ENCODE data around the gene RYK. TPM values are rescaled to one million over a fixed set of nuclear protein-coding genes. Genes with fewer than 3 reads are reported as not detected.

Gene RYK
- total RNA-seq, 1 experiment from 2014 or later: 135 TPM

DNA sequence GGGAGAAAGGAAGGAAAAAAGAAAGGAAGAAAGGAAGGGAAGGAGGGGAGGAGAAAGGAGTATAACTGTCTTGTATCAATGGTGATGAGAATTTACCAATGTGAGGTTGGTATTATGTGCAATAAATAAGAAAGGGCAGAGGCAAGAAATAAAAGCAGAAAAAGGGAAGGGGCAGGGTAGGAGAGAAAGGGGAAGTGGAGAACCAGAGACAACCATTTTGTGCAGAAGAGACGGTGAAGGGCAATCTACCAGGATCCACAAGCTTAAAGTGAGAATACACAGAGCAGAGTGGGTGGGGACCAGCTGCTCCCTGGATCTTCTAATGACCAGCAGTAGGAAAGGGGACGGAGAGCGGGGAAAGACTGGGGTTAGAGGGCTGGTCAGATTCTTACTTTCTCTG lies 114.1 kb downstream of the RYK start:
- H3K36me3 Mint-ChIP-seq (ENCODE audit: insufficient read depth, unreplicated experiment): no peaks in the 10 kb centered on the region
- H3K27me3 Mint-ChIP-seq (ENCODE audit: unreplicated experiment): no peaks in the 10 kb centered on the region
- DNase-seq: no peak
- intact Hi-C loops (cut with micrococcal nuclease; ENCODE audit: unreplicated experiment): no loop called here
- CTCF ChIA-PET: no interaction called here
- H3K4me1 Mint-ChIP-seq (ENCODE audit: low read depth, unreplicated experiment): peaks cover 7% of the 10 kb centered on the region
- no peak overlapping the region for H3K4me3 Mint-ChIP-seq (ENCODE audit: low read depth, unreplicated experiment)
- H3K27ac Mint-ChIP-seq (ENCODE audit: unreplicated experiment): no peak overlapping the region
- TF ChIP-seq, protein P1, sequence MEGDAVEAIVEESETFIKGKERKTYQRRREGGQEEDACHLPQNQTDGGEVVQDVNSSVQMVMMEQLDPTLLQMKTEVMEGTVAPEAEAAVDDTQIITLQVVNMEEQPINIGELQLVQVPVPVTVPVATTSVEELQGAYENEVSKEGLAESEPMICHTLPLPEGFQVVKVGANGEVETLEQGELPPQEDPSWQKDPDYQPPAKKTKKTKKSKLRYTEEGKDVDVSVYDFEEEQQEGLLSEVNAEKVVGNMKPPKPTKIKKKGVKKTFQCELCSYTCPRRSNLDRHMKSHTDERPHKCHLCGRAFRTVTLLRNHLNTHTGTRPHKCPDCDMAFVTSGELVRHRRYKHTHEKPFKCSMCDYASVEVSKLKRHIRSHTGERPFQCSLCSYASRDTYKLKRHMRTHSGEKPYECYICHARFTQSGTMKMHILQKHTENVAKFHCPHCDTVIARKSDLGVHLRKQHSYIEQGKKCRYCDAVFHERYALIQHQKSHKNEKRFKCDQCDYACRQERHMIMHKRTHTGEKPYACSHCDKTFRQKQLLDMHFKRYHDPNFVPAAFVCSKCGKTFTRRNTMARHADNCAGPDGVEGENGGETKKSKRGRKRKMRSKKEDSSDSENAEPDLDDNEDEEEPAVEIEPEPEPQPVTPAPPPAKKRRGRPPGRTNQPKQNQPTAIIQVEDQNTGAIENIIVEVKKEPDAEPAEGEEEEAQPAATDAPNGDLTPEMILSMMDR (IDR thresholded peaks at IDR 0.05; ENCODE audit: unreplicated experiment): no peak
- H3K9me3 Mint-ChIP-seq (ENCODE audit: low read depth, unreplicated experiment): peaks cover 20% of the 10 kb centered on the region
- BruUV-seq (replicated peaks): no TSS peak

DNA sequence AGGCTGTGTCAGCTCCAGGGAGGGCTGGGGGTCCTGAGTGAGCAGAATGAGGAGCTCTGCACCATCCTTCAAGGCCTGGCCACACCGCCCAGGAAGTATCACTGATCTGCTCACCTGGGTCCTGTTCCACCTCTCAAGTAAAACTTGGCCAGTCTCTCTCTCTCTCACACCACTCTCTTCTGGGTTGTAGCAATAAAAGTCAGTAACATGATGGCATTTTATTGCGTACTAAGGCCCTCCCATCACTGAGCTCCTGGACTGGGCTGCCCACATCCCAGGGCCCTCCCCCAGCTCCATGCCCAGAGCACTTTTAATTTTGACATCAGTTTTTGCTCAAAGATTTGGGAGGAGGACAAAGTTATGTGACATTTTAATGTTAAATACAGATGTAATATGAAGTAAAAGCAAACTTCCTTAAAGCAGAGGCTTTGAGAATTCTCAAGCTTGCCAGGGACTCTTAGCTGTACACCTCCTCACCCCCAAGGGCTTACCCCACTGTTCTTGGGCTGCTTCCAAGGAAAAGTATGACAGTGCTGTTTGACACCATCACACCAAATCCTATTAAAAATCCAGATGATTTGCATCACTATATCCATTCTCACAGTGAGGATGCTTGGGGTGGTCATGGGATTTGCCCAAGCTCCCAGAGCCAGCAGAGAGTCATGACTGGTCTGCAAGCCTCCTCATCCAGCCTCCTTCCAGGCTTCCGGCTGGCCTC lies 115.8 kb downstream of the RYK start:
- no peaks in the 10 kb centered on the region for H3K36me3 Mint-ChIP-seq (ENCODE audit: insufficient read depth, unreplicated experiment)
- H3K27me3 Mint-ChIP-seq (ENCODE audit: unreplicated experiment): no peaks in the 10 kb centered on the region
- intact Hi-C loops (cut with micrococcal nuclease; ENCODE audit: unreplicated experiment): no loop called here
- no peak overlapping the region for H3K4me3 Mint-ChIP-seq (ENCODE audit: low read depth, unreplicated experiment)
- BruUV-seq (replicated peaks): no TSS peak
- peaks cover 25% of the 10 kb centered on the region for H3K9me3 Mint-ChIP-seq (ENCODE audit: low read depth, unreplicated experiment)
- no peak for DNase-seq
- TF ChIP-seq, protein P1 (IDR thresholded peaks at IDR 0.05; ENCODE audit: unreplicated experiment): no peak
- no peak overlapping the region for H3K27ac Mint-ChIP-seq (ENCODE audit: unreplicated experiment)
- CTCF ChIA-PET: no interaction called here
- peaks cover 7% of the 10 kb centered on the region for H3K4me1 Mint-ChIP-seq (ENCODE audit: low read depth, unreplicated experiment)

DNA sequence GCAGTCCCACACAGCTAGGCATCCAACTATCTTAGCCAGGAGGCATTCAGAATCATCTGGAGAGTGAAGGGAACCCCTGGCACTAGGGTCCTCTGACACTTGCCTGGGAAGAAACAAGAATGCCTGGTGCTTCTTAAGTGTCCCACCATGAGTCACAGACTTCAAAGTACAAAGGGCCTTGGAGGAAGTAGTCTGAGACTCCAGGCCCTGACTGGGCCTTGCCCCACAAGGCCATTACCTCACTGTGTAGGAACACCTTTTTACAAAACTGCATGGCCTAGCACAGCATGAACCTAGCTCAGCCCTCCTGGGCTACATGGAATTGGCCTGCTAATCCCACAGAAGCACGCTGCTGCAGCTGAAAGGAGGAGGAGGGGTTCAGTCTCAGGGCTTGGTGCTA lies 116.4 kb downstream of the RYK start:
- H3K9me3 Mint-ChIP-seq (ENCODE audit: low read depth, unreplicated experiment): peaks cover 27% of the 10 kb centered on the region
- no TSS peak for BruUV-seq (replicated peaks)
- DNase-seq: no peak
- H3K4me1 Mint-ChIP-seq (ENCODE audit: low read depth, unreplicated experiment): peaks cover 7% of the 10 kb centered on the region
- H3K4me3 Mint-ChIP-seq (ENCODE audit: low read depth, unreplicated experiment): no peak overlapping the region
- TF ChIP-seq, protein P1 (IDR thresholded peaks at IDR 0.05; ENCODE audit: unreplicated experiment): no peak
- intact Hi-C loops (cut with micrococcal nuclease; ENCODE audit: unreplicated experiment): no loop called here
- H3K36me3 Mint-ChIP-seq (ENCODE audit: insufficient read depth, unreplicated experiment): no peaks in the 10 kb centered on the region
- H3K27me3 Mint-ChIP-seq (ENCODE audit: unreplicated experiment): no peaks in the 10 kb centered on the region
- CTCF ChIA-PET: no interaction called here
- no peak overlapping the region for H3K27ac Mint-ChIP-seq (ENCODE audit: unreplicated experiment)

DNA sequence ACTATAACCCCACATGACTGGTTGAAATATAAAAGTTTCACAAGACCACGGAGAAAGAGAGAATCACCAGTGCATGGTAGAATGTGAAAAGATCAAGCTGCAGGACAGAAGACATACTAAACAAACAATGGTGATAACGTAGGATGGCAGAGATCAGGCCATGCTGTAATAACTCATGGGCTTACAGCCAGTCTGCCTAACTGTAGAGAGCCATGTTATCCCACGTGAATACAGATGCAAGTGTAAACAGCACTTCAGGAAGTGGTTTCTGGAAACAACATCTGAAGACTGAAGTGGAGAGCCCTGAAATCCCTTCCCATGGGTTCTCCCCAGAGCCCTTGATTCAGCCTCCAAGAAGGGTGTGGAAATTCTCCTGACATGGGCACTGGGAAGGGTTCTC lies 117.7 kb downstream of the RYK start:
- BruUV-seq (replicated peaks): no TSS peak
- H3K4me1 Mint-ChIP-seq (ENCODE audit: low read depth, unreplicated experiment): peaks cover 7% of the 10 kb centered on the region
- TF ChIP-seq, protein P1 (IDR thresholded peaks at IDR 0.05; ENCODE audit: unreplicated experiment): no peak
- H3K9me3 Mint-ChIP-seq (ENCODE audit: low read depth, unreplicated experiment): peaks cover 20% of the 10 kb centered on the region
- H3K27me3 Mint-ChIP-seq (ENCODE audit: unreplicated experiment): no peaks in the 10 kb centered on the region
- H3K27ac Mint-ChIP-seq (ENCODE audit: unreplicated experiment): no peak overlapping the region
- intact Hi-C loops (cut with micrococcal nuclease; ENCODE audit: unreplicated experiment): no loop called here
- no peaks in the 10 kb centered on the region for H3K36me3 Mint-ChIP-seq (ENCODE audit: insufficient read depth, unreplicated experiment)
- no peak for DNase-seq
- CTCF ChIA-PET: no interaction called here
- H3K4me3 Mint-ChIP-seq (ENCODE audit: low read depth, unreplicated experiment): no peak overlapping the region
